Measurements from ENCODE around the gene FAM20C.

The FAM20C gene

GRCh38 chr7:191981-192649 lies at the start of gene FAM20C:
FAM20C (plus strand) TSS chr7:192571; CDS start chr7:193200, 629 bp downstream.
- DNase-seq = no peak

GRCh38 chr7:143145-143751 lies 49.1 kb upstream of the FAM20C start:
- DNase-seq = no peak

DNA sequence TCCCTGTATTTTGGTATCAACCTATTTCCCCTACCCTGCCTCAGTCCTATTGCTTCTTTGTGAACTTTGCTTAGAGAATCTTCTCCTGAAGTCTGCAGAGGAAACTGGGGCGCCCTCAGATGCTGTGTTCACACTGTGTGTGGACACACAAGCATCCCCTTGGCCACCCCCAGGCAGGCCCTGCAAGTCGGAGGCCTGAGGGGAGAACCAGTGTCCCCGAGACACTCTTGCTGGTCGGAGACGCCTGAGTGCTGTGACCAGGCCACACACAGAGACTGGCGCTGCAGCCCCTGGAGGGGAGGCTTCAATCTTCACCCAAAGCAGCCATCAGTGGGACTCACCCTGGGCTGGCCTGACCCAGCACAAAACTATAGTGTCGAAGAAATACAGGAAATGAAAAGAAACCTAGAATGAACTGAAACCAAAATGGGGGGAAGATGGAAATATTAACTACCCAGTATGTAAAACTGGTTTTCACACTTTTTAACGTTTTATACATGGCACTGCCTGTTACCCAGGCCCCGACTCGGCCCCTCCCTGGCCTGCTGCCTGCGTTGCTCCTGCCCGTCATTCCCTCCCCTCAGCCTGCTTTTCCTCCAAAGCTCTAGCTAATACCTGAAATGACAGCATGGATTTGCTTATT lies 48.4 kb upstream of the FAM20C start:
- no peak for DNase-seq

DNA sequence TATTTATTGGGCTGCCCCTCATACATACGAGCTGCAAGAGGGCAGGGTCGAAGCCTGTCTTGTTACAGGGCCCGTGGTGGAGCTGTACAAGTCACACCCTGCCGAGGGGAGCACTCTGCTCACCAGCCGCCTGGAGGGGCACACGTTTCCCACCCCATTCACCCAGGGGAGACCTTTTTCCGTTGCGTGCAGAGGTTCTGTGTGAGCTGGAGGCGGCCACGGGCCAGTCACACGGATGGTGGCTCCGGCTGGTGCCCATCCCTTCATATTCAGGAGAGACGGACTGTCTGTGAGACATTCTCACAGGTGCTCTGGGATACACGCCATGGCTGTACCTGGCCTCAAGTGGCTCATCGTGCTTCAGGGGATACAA lies 47.9 kb upstream of the FAM20C start:
- no peak for DNase-seq

DNA sequence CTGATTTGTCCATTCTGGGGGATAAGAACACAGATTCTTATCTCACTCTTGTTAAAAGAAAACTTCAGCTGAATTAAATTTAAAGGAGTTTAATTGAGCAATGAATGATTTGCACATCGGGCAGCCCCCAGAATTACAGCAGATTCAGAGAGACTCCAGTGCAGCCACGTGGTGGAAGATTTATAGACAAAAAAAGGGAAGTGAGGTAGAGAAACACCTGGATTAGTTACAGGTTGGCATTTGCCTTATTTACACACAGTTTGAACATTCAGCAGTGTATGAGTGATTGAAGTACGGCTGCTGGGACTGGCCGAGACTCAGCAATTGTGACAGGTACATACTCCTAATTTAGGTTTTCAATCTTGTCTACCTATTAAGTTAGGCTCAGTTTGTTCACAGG lies 46.5 kb upstream of the FAM20C start:
- no peak for DNase-seq

- no peak for DNase-seq
Observed at GRCh38 chr7:148543-148931, 43.8 kb upstream of the FAM20C start.

- DNase-seq = peak; percentile 29
Observed at GRCh38 chr7:148932-149790, 43.2 kb upstream of the FAM20C start.

DNA sequence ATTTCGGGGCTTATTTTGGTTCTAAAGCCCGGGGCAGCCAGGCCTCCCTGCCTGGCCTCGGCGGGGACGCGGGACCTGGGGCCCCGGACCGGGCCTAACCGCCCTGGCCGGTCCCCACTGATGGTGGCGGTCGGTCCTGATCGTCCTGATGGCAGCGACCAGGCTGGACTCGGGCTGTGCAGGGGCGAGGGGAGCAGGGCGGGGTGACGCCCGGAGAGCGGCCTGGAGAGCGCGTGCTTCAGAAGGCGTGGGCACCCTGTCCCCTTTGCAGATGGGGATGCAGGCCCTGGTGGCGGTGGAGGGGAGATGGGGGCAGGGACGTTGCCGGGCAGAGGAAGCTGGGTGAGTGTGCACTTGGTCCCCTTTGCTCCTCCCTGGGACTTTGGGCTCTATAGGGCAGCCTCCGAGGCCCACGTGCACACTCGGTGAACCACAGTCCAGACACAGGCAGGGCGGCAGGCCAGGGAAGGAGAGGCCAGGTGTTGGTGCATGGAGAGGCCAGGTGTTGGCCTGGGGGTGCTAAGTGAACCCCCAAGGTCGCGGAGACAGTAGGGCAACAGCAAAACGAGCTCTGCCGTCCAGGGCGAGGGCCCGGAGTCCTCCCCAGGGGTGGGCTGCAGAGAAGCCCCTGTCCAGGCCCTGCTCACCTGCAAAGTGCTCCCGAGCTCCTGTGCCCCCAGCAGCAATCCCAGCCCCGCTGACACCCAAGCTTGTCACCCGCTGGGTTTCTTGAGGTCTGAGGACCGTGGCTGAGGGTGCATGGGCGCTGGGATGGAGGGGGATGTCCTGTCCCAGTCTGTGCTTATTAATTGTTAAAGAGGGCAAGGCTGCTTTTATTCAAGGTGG lies 42.4 kb upstream of the FAM20C start:
- DNase-seq = no peak

DNA sequence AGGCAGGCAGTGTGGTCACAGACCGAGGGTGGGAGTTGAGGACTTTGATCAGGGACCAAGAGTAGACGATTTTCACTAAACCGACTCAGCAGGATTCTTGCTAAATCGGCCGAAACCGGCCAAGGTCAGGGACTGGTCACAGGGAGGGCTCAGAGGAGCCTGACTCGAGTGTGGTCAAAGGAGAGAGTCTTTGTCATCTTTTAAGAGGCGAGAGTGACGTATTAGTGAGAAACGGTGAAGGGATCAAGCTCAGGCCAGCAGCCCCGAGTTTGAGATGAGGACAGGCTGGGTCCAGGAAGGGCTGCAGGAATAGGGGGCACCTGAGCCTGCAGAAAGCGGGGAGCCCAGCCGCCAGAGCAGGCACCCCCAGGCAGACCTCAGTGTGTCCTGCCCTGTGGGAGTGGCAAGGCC lies 41.6 kb upstream of the FAM20C start:
- no peak for DNase-seq

GRCh38 chr7:151346-152050 lies 40.9 kb upstream of the FAM20C start:
- DNase-seq = no peak

DNA sequence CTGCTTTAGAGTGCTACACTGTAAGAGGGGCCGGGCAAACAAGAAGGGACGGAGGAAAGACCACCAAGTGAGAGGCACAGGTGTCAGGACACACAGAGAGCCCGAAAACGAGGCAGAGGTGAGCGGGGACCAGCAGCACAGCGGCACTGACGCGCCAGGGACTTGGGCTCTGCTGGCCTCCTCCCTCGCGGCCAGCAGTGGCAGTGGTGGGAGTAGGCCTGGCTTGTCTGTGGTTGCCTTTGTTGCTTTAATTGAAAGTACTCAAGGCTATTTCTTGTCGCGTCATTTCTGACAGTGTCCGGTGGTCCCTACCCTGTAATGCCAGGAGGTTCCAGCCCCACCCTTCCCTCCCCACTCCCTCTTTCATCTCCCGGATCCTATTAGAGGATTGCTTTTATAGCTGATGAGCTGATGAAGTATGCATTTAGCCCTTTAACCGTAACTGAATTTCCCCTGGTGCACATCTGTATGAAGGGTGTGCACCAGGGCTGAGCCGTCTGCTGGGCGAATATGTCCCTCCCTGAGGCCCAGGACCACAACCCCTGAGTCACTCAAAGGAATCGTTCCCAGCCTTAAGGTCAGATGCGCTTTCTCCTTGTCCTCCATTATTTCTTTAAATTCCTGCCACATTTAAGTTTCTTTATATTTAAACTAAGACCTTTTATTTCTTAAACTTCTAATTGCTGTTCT lies 39.5 kb upstream of the FAM20C start:
- no peak for DNase-seq

- DNase-seq = no peak
Observed at GRCh38 chr7:153604-154003, 38.8 kb upstream of the FAM20C start.

DNA sequence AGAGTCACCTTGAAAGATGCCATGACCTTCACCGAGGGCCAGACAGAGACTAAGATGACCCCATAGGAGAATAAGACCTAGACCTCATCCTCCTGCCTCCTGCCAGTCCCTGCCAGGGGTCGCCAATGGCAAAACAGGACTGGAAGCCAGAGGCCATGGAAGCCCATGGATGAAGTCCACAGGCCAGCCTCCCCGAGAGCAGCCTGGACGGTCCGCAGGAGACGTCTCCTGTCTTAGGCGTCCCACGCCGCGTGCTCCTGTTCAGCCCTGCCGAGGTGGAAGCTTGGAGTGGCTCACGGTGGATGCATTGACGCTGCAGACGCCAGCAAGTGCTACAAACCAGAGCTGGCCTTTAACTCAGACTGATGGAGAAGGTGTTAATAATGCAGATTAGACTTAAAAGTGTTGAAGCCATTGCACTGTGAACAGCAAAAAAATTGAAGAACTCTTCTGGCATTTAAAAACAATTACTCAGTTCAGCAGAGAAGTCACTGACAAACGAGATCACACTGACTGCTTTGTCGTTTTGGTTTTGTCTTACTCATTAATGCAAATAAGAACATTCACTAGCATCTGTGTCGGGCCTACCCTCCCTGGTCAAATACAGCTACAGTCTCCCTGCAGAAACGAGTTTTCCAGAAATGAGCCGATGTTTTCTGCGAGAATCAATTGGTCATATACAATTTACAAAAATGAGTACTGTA lies 38.1 kb upstream of the FAM20C start:
- DNase-seq = no peak

- DNase-seq = no peak
Observed at GRCh38 chr7:155469-155900, 36.9 kb upstream of the FAM20C start.

- DNase-seq = no peak
Observed at GRCh38 chr7:156111-157007, 36.0 kb upstream of the FAM20C start.

DNA sequence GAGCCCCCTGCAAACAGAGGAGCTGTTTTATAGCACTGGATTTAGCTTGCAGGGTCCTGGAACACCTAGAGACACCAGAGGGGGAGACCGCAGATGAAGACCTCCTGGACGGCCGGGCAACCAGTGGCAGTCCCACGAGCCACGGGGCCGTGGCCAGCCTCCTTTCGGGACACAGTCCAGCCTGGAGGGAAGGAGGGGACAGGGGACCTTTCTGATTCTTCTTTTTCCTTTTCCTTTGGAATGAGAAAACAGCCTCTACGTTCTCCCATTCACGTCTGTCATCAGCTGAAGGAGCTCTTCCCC lies 35.4 kb upstream of the FAM20C start:
- no peak for DNase-seq

DNA sequence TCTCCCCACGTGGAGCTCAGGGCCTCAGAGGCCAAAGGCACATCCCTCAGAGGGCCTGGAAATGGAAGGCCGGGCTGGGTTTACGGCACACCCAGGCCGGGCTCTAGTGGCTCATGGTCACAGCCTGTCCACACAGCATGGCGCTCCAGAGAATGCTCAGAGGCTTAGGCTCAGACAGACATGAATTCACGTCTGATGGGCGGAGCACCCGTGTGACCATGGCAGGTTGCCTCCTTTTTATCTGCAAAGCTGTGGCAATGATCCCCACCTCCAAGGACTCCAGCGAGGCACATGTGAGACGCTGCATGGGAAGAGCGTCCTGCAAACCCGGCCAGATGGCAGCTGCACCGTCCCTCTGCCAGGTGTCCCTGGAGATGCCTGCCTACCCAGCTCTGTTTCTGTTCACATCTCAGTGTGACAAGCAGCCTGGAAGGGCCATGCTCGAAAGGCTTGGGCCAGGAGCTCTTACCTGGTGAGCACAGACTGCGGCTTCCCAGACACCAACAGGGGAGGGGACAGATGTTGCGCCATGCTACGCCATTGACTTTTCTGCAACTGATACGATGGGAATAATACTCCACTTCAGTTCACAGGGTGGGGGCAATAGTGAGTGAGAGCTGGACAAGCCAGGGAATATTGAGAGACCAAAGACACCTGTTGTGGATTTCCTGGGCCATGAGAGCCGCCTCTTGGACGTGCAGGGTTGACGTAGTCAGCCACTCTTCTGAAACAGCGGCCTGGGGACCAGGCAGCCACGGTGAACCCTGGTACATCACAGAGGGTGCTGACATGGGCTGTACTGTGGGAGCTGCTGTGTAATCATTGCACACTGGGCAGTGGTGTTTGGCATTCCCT lies 34.4 kb upstream of the FAM20C start:
- no peak for DNase-seq

DNA sequence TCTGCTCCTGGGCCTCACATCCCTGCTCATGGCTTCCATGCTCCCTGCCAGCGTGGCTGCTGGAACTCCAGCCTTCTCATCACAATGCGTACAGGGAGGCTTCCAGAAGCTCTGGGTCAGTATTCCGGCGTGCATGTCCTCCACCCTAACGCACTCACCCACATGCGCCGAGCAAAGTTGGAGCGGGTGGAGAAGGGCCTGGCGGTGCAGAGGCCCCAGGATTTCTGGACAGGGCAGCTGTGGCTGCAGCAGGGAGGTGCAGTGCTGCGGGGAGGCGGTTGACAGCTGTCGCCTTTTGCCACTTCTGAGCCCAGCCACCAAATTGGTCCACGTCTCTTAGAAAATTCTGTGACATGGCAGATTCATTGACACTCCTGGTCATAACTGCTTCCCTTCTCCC lies 33.6 kb upstream of the FAM20C start:
- no peak for DNase-seq
